ENCODE data around the gene PKP4.

Gene PKP4

GRCh38 chr2:158582670-158583069, 125.9 kb downstream of the PKP4 start:
- Histone ChIP-seq H3K79me2 (ENCODE audit: insufficient read depth, low read length) (no peaks in the 10 kb centered on the region), H3F3A (ENCODE audit: insufficient read depth) (no peaks in the 10 kb centered on the region), H2AFZ (ENCODE audit: low read depth, low read length, severe bottlenecking) (no peak overlapping the region), H3K27ac (ENCODE audit: low read depth, low read length) (no peak overlapping the region), H3K27me3 (ENCODE audit: low read length) (no peaks in the 10 kb centered on the region), H3K4me3 (ENCODE audit: insufficient read depth, low read length, poor library complexity, severe bottlenecking) (no peak overlapping the region), H3K9me2 (replicated peaks; ENCODE audit: insufficient read depth, low read length) (no peaks in the 10 kb centered on the region), H3K4me2 (ENCODE audit: low read depth, low read length, poor library complexity, severe bottlenecking) (no peak overlapping the region), H3K9ac (ENCODE audit: low read length) (no peak overlapping the region), H4K20me1 (ENCODE audit: low read depth, low read length) (no peaks in the 10 kb centered on the region), H3K36me3 (ENCODE audit: low read length) (no peaks in the 10 kb centered on the region), H3K9me3 (ENCODE audit: insufficient read depth, low read length) (no peaks in the 10 kb centered on the region)
- no peak for TF ChIP-seq EZH2phosphoT487 (conservative IDR thresholded peaks at IDR 0.05; ENCODE audit: low read length)
- TF ChIP-seq, protein P1, sequence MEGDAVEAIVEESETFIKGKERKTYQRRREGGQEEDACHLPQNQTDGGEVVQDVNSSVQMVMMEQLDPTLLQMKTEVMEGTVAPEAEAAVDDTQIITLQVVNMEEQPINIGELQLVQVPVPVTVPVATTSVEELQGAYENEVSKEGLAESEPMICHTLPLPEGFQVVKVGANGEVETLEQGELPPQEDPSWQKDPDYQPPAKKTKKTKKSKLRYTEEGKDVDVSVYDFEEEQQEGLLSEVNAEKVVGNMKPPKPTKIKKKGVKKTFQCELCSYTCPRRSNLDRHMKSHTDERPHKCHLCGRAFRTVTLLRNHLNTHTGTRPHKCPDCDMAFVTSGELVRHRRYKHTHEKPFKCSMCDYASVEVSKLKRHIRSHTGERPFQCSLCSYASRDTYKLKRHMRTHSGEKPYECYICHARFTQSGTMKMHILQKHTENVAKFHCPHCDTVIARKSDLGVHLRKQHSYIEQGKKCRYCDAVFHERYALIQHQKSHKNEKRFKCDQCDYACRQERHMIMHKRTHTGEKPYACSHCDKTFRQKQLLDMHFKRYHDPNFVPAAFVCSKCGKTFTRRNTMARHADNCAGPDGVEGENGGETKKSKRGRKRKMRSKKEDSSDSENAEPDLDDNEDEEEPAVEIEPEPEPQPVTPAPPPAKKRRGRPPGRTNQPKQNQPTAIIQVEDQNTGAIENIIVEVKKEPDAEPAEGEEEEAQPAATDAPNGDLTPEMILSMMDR (IDR thresholded peaks at IDR 0.05; ENCODE audit: insufficient read depth, low read length, poor library complexity, severe bottlenecking) = no peak

GRCh38 chr2:158583923-158584322, 127.2 kb downstream of the PKP4 start:
- no peaks in the 10 kb centered on the region for H3K27me3 ChIP-seq (ENCODE audit: low read length)
- no peaks in the 10 kb centered on the region for H3K9me2 ChIP-seq (replicated peaks; ENCODE audit: insufficient read depth, low read length)
- TF ChIP-seq EZH2phosphoT487 (conservative IDR thresholded peaks at IDR 0.05; ENCODE audit: low read length) = no peak
- TF ChIP-seq, protein P1 (IDR thresholded peaks at IDR 0.05; ENCODE audit: insufficient read depth, low read length, poor library complexity, severe bottlenecking) = no peak
- H3K9me3 ChIP-seq (ENCODE audit: insufficient read depth, low read length) = no peaks in the 10 kb centered on the region
- no peaks in the 10 kb centered on the region for H3K36me3 ChIP-seq (ENCODE audit: low read length)
- H4K20me1 ChIP-seq (ENCODE audit: low read depth, low read length) = no peaks in the 10 kb centered on the region
- H3F3A ChIP-seq (ENCODE audit: insufficient read depth) = no peaks in the 10 kb centered on the region
- H3K27ac ChIP-seq (ENCODE audit: low read depth, low read length) = no peak overlapping the region
- H3K4me3 ChIP-seq (ENCODE audit: insufficient read depth, low read length, poor library complexity, severe bottlenecking) = no peak overlapping the region
- no peaks in the 10 kb centered on the region for H3K79me2 ChIP-seq (ENCODE audit: insufficient read depth, low read length)
- no peak overlapping the region for H3K4me2 ChIP-seq (ENCODE audit: low read depth, low read length, poor library complexity, severe bottlenecking)
- H3K9ac ChIP-seq (ENCODE audit: low read length) = no peak overlapping the region
- no peak overlapping the region for H2AFZ ChIP-seq (ENCODE audit: low read depth, low read length, severe bottlenecking)

GRCh38 chr2:158586491-158586890, 129.7 kb downstream of the PKP4 start:
- H3K9me3 ChIP-seq (ENCODE audit: insufficient read depth, low read length) = no peaks in the 10 kb centered on the region
- H3K27me3 ChIP-seq (ENCODE audit: low read length) = no peaks in the 10 kb centered on the region
- H2AFZ ChIP-seq (ENCODE audit: low read depth, low read length, severe bottlenecking) = no peak overlapping the region
- H3K9me2 ChIP-seq (replicated peaks; ENCODE audit: insufficient read depth, low read length) = no peaks in the 10 kb centered on the region
- no peaks in the 10 kb centered on the region for H3F3A ChIP-seq (ENCODE audit: insufficient read depth)
- TF ChIP-seq, protein P1 (IDR thresholded peaks at IDR 0.05; ENCODE audit: insufficient read depth, low read length, poor library complexity, severe bottlenecking) = no peak
- no peaks in the 10 kb centered on the region for H4K20me1 ChIP-seq (ENCODE audit: low read depth, low read length)
- H3K4me3 ChIP-seq (ENCODE audit: insufficient read depth, low read length, poor library complexity, severe bottlenecking) = no peak overlapping the region
- no peak overlapping the region for H3K9ac ChIP-seq (ENCODE audit: low read length)
- H3K4me2 ChIP-seq (ENCODE audit: low read depth, low read length, poor library complexity, severe bottlenecking) = no peak overlapping the region
- H3K27ac ChIP-seq (ENCODE audit: low read depth, low read length) = no peak overlapping the region
- no peaks in the 10 kb centered on the region for H3K79me2 ChIP-seq (ENCODE audit: insufficient read depth, low read length)
- no peaks in the 10 kb centered on the region for H3K36me3 ChIP-seq (ENCODE audit: low read length)

DNA sequence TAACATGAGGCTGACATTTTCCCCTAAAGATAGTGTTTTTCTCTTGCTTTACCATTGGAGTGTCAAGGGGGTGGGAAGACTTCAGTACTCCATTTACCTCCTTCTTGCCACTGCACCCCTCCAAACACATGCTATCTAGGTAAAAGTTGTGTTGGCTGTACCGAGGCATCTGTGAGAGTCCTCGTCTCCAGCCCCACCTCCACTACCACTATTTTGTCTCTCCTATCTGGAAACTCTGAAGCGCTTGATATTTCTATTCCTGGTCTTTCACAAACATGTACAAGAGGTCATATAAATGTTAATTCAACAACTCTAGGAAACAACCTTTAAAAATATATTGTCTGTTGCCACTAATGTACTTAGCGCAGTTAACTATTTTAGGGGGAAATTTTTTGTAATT, 132.6 kb downstream of the PKP4 start:
- Histone ChIP-seq H3K79me2 (ENCODE audit: insufficient read depth, low read length) (no peaks in the 10 kb centered on the region), H4K20me1 (ENCODE audit: low read depth, low read length) (no peaks in the 10 kb centered on the region), H3K27me3 (ENCODE audit: low read length) (no peaks in the 10 kb centered on the region), H2AFZ (ENCODE audit: low read depth, low read length, severe bottlenecking) (no peak overlapping the region), H3K9me2 (replicated peaks; ENCODE audit: insufficient read depth, low read length) (no peaks in the 10 kb centered on the region), H3K4me3 (ENCODE audit: insufficient read depth, low read length, poor library complexity, severe bottlenecking) (no peak overlapping the region), H3K27ac (ENCODE audit: low read depth, low read length) (no peak overlapping the region), H3K4me2 (ENCODE audit: low read depth, low read length, poor library complexity, severe bottlenecking) (no peak overlapping the region), H3F3A (ENCODE audit: insufficient read depth) (no peaks in the 10 kb centered on the region), H3K36me3 (ENCODE audit: low read length) (no peaks in the 10 kb centered on the region), H3K9ac (ENCODE audit: low read length) (no peak overlapping the region), H3K9me3 (ENCODE audit: insufficient read depth, low read length) (no peaks in the 10 kb centered on the region)
- TF ChIP-seq, protein P1 (IDR thresholded peaks at IDR 0.05; ENCODE audit: insufficient read depth, low read length, poor library complexity, severe bottlenecking) = no peak
- TF ChIP-seq EZH2phosphoT487 (conservative IDR thresholded peaks at IDR 0.05; ENCODE audit: low read length) = no peak
